MM.1S (cell line): ENCODE measurements around the gene WNT9B.

Experiments used
- DNase-seq: peaks from one replicate; pipeline ENCODE4 v3.0.0-alpha.2; 2015
- H2AFZ ChIP-seq: fragments of 300-600 bp; sonication (generic); 2 replicates; pipeline ENCODE4 v1.6.0; 2016; ENCODE audit warnings: antibody characterized with exemption, low read length
- H3F3A ChIP-seq: fragments of 300-600 bp; sonication (generic); 2 replicates; pipeline ENCODE4 v1.6.1; 2016; ENCODE audit warnings: mild to moderate bottlenecking, antibody characterized with exemption, low read length, moderate library complexity, mixed read lengths; ENCODE audit not compliant: insufficient read depth
- H3K27ac ChIP-seq: fragments of 300-600 bp; sonication (generic); 2 replicates; pipeline ENCODE4 v1.5.1; 2016; ENCODE audit warnings: mild to moderate bottlenecking, low read length
- H3K27me3 ChIP-seq: fragments of 300-600 bp; sonication (generic); replicated peaks from 2 replicates; pipeline ENCODE4 v1.6.0; 2016; ENCODE audit warnings: low read length; ENCODE audit not compliant: insufficient read depth
- H3K36me3 ChIP-seq: fragments of 300-600 bp; sonication (generic); replicated peaks from 2 replicates; pipeline ENCODE4 v1.6.1; 2016; ENCODE audit warnings: mild to moderate bottlenecking, low read length, mixed read lengths; ENCODE audit not compliant: insufficient read depth
- H3K4me1 ChIP-seq: fragments of 300-600 bp; sonication (generic); 2 replicates; pipeline ENCODE4 v1.6.1; 2016; ENCODE audit warnings: low read length, mixed read lengths
- H3K4me2 ChIP-seq: fragments of 300-600 bp; sonication (generic); 2 replicates; pipeline ENCODE4 v1.6.0; 2016; ENCODE audit warnings: low read depth, low read length
- H3K4me3 ChIP-seq: fragments of 300-600 bp; sonication (generic); 2 replicates; pipeline ENCODE4 v1.5.1; 2016; ENCODE audit warnings: low read length, mixed read lengths
- H3K79me2 ChIP-seq: fragments of 300-600 bp; sonication (generic); 2 replicates; pipeline ENCODE4 v1.6.1; 2016; ENCODE audit warnings: mixed run types, low read length, mixed read lengths
- H3K9ac ChIP-seq: fragments of 300-600 bp; sonication (generic); 2 replicates; pipeline ENCODE4 v1.6.1; 2016; ENCODE audit warnings: low read length, mixed read lengths
- H3K9me2 ChIP-seq: fragments of 300-600 bp; sonication (generic); replicated peaks from 2 replicates; pipeline ENCODE4 v1.6.1; 2016; ENCODE audit warnings: mild to moderate bottlenecking, low read length, mixed read lengths; ENCODE audit not compliant: insufficient read depth
- H3K9me3 ChIP-seq: fragments of 300-600 bp; sonication (generic); replicated peaks from 2 replicates; pipeline ENCODE4 v1.6.1; 2016; ENCODE audit warnings: mild to moderate bottlenecking, low read length, mixed read lengths; ENCODE audit not compliant: insufficient read depth
- H4K20me1 ChIP-seq: fragments of 300-600 bp; sonication (generic); 2 replicates; pipeline ENCODE4 v1.6.1; 2016; ENCODE audit warnings: mild to moderate bottlenecking, low read length, moderate library complexity, mixed read lengths; ENCODE audit not compliant: insufficient read depth
- CTCF ChIP-seq: fragments of 300-600 bp; sonication (generic); IDR thresholded peaks from 2 replicates; pipeline ENCODE4 v1.5.1; 2016; ENCODE audit warnings: antibody characterized with exemption, low read length, mixed read lengths
- EZH2 ChIP-seq: fragments of 300-600 bp; sonication (generic); optimal IDR thresholded peaks from 2 replicates; pipeline ENCODE3; 2017; ENCODE audit warnings: low read depth, mild to moderate bottlenecking, antibody characterized with exemption, low read length, mixed read lengths
- EZH2phosphoT487 ChIP-seq: fragments of 300-600 bp; sonication (generic); IDR thresholded peaks from 2 replicates; pipeline ENCODE4 v1.6.1; 2018; ENCODE audit warnings: antibody characterized with exemption, low read length

The WNT9B gene

DNA sequence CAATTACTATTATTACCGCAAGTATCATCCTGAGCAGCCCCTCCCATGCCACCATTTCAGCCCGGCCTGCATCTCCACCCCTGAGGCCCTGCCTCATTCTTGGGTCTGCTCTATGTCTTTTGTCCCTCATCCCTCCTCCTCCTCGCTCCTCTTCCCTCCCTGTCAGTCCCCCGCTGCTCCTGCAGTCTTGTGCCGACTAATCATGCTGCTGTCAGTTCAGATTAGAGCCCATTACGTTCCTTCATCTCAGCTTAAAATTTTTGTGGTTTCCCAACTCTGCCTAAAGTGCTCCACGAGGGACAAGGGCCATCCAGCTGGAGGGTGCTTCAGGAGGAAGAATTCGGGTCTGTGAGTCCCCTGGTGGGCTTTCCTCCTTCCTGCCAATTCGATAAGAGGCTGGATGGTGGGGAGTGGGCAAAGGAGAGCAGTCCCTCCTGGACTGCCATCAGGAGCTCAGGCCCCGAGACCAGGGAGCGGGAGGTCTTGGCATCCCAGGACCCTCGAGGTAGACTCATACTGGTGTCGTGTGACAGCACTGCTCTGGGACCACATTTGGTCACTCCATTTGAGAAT lies 38.7 kb downstream of the WNT9B start:
- no peaks in the 10 kb centered on the region for H4K20me1 ChIP-seq
- no peak overlapping the region for H3K27ac ChIP-seq
- TF ChIP-seq EZH2, result no peak
- no peaks in the 10 kb centered on the region for H3K4me1 ChIP-seq
- H3K27me3 ChIP-seq, result peaks cover 14% of the 10 kb centered on the region
- no peaks in the 10 kb centered on the region for H3K9me2 ChIP-seq
- H2AFZ ChIP-seq, result no peak overlapping the region
- no peaks in the 10 kb centered on the region for H3K79me2 ChIP-seq
- no peak overlapping the region for H3K4me2 ChIP-seq
- no peaks in the 10 kb centered on the region for H3K9me3 ChIP-seq
- DNase-seq, result no peak
- H3F3A ChIP-seq, result no peaks in the 10 kb centered on the region
- H3K4me3 ChIP-seq, result no peak overlapping the region
- H3K36me3 ChIP-seq, result no peaks in the 10 kb centered on the region
- no peak overlapping the region for H3K9ac ChIP-seq

DNA sequence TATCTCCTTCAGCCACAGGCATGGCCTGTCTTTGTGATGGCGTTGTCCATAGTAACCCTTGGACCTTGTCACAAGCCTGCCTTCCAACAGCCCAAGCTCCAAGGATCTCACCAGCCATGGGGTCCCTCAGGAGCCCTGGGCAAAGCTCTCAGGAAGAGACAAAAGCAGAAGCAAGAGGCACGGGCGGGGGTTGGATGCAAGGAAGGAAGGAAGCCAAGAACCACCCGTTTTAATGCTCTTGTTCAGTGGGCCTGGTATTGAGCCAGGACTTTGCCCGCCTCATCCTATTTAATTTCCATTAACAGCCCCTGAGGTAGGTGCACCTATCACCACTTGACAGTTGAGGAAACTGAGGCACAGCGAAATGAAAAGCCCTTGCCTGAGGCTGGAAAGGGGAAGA lies 39.3 kb downstream of the WNT9B start:
- Histone ChIP-seq H3K9me3 (no peaks in the 10 kb centered on the region), H3K36me3 (no peaks in the 10 kb centered on the region), H3K4me3 (no peak overlapping the region), H3K9ac (no peak overlapping the region), H4K20me1 (no peaks in the 10 kb centered on the region), H3F3A (no peaks in the 10 kb centered on the region), H2AFZ (no peak overlapping the region), H3K27ac (no peak overlapping the region), H3K79me2 (no peaks in the 10 kb centered on the region), H3K4me1 (no peaks in the 10 kb centered on the region), H3K27me3 (peaks cover 14% of the 10 kb centered on the region), H3K4me2 (no peak overlapping the region), H3K9me2 (no peaks in the 10 kb centered on the region)
- no peak for DNase-seq
- no peak for TF ChIP-seq EZH2phosphoT487
- TF ChIP-seq CTCF, result no peak
- TF ChIP-seq EZH2, result no peak

DNA sequence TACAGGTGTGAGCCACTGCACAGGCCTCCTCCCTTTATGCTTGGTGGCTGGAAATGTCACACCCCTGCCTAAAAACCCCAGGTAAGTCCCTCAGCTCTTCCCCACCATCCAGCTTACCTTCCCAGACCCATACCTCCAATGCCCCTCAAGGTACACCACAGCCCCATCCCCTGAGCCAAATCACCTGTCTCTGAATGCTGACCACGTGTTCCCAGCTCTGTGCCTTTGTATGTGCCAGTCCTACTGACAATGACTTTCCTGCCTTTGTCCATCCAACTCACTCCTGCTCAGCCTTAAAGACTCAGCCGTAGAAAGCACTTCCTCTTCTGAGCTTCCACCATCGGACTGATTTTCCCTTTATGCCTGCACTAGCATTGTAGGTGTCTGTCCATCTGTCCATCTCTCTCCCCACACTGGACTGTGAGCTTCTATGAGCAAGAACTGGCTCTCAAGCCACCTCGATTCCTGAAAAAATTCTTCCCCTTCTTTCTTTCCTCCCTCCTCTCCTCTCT lies 40.9 kb downstream of the WNT9B start:
- Histone ChIP-seq H3K4me3 (no peak overlapping the region), H3K4me2 (no peak overlapping the region), H3K9ac (no peak overlapping the region), H4K20me1 (no peaks in the 10 kb centered on the region), H3K4me1 (no peaks in the 10 kb centered on the region), H3K27me3 (peaks cover 14% of the 10 kb centered on the region), H3K36me3 (no peaks in the 10 kb centered on the region), H3K9me3 (no peaks in the 10 kb centered on the region), H3K79me2 (no peaks in the 10 kb centered on the region), H2AFZ (no peak overlapping the region), H3F3A (no peaks in the 10 kb centered on the region), H3K9me2 (no peaks in the 10 kb centered on the region), H3K27ac (no peak overlapping the region)
- TF ChIP-seq EZH2phosphoT487, result no peak
- no peak for TF ChIP-seq CTCF
- DNase-seq, result no peak

DNA sequence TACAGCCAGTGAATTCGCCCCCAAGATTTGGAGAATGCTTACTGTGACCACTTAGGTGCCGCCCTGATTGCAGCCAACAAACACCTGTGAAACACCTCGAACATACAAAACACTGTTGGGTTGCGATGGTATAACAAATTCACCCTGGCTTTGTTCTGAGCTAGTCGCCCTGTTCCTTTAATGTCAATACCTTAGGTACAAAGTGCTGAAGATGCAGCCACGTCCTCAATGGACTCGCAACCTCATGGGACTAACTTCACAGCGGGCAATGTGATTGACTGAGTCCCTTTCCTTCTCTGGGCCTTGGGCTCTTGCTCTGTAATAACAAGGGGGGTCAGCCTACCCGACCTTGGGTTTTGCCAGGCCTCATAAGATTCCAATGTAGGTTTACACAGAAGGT lies 42.6 kb downstream of the WNT9B start:
- no peak for DNase-seq
- H3K9ac ChIP-seq, result no peak overlapping the region
- no peaks in the 10 kb centered on the region for H3K36me3 ChIP-seq
- no peaks in the 10 kb centered on the region for H4K20me1 ChIP-seq
- no peaks in the 10 kb centered on the region for H3K9me3 ChIP-seq
- TF ChIP-seq CTCF, result no peak
- TF ChIP-seq EZH2, result no peak
- TF ChIP-seq EZH2phosphoT487, result no peak
- no peaks in the 10 kb centered on the region for H3F3A ChIP-seq
- H3K4me2 ChIP-seq, result no peak overlapping the region
- H3K4me1 ChIP-seq, result no peaks in the 10 kb centered on the region
- H3K27ac ChIP-seq, result no peak overlapping the region
- no peaks in the 10 kb centered on the region for H3K79me2 ChIP-seq
- H3K9me2 ChIP-seq, result no peaks in the 10 kb centered on the region
- no peak overlapping the region for H2AFZ ChIP-seq
- no peak overlapping the region for H3K4me3 ChIP-seq
- H3K27me3 ChIP-seq, result peaks cover 14% of the 10 kb centered on the region
